HepG2 (cell line): ENCODE measurements around the gene MORC1. TPM values are rescaled to one million over a fixed set of nuclear protein-coding genes. Genes with fewer than 3 reads are reported as not detected.
A peak's percentile ranks its signal among the peaks of the same experiment; 100 is the strongest.
"Not testable (repeated sequence)": the region's sequence is repeated elsewhere in the genome, so short reads cannot be mapped to it uniquely, and the experiment has no call there.

Source experiments
- ATAC-seq: fragments of 200-7000 bp; cut with Tn5 transposase; 3 replicates; pipeline ENCODE4 v1.9.1; 2020; ENCODE audit warnings: mild to moderate bottlenecking, moderate library complexity
- BruUV-seq: library from RNA; stranded (reverse); fragments of 400-500 nt; replicated peaks from 2 replicates; lab custom pipeline; 2021; lab: Mats Ljungman, UMichigan
- CTCF ChIA-PET: fragments of 300-600 bp; formaldehyde crosslinking; extraction: SDS; loops from one replicate; lab custom pipeline; 2021; ENCODE audit warnings: low total read pairs, inconsistent platforms, low intra/inter-chr PET ratio; lab: Yijun Ruan, JAX
- POLR2A ChIA-PET: fragments of 350-600 bp; sonication (Branson Sonifier 250); formaldehyde crosslinking; loops from one replicate; lab custom pipeline; 2020; ENCODE audit warnings: antibody characterized with exemption, inconsistent platforms; lab: Yijun Ruan, JAX
- DNase-seq: peaks from one replicate; pipeline ENCODE4 v3.0.0-alpha.2; 2015; ENCODE audit warnings: low spot score
- FAIRE-seq: peaks from 3 replicates; lab custom pipeline; 2011; peaks lifted over from hg19 to GRCh38; lab: Jason Lieb, UNC
- H2AFZ ChIP-seq: one replicate; pipeline ENCODE4 v1.6.1; 2011; ENCODE audit warnings: low read length, inconsistent platforms
- H3K27ac ChIP-seq: fragments of 300-600 bp; 3 replicates; pipeline ENCODE4 v1.8.0; 2011; ENCODE audit warnings: mixed run types, mild to moderate bottlenecking, mixed read lengths, low read length, inconsistent platforms; ENCODE audit not compliant: insufficient read depth; ENCODE audit errors: extremely low read length
- H3K27me3 ChIP-seq, 2 experiments: fragments of 200-600 bp in 1 of 2; 2 replicates in 1 of 2; 3 replicates in 1 of 2; pipeline versions ENCODE4 v1.6.0 to v1.8.0; 2011; ENCODE audit warnings: low read length in 2 of 2, mild to moderate bottlenecking in 2 of 2, moderate library complexity in 2 of 2, inconsistent platforms in 1 of 2; ENCODE audit not compliant: insufficient read depth in 2 of 2, control insufficient read depth in 1 of 2
- H3K36me3 ChIP-seq, 2 experiments: fragments of 200-600 bp in 1 of 2; replicated peaks in 1 of 2; 2 replicates in 1 of 2; 3 replicates in 1 of 2; pipeline versions ENCODE4 v1.5.1 to v1.8.0; 2011; ENCODE audit warnings: low read length in 2 of 2, inconsistent platforms in 1 of 2; ENCODE audit not compliant: insufficient read depth in 2 of 2, control insufficient read depth in 1 of 2
- H3K4me1 ChIP-seq: 2 replicates; pipeline ENCODE4 v1.5.1; 2012; ENCODE audit warnings: low read length, inconsistent platforms; ENCODE audit not compliant: insufficient read depth
- H3K4me2 ChIP-seq: 2 replicates; pipeline ENCODE4 v1.6.0; 2011; ENCODE audit warnings: low read depth, low read length, inconsistent platforms
- H3K4me3 ChIP-seq, 3 experiments: fragments of 200-600 bp in 1 of 3; sonication (generic), shearing (Covaris generic) in 1 of 3; replicated peaks in 1 of 3; 2 replicates each; pipeline ENCODE4 v1.5.1; 2011 to 2016; ENCODE audit warnings: low read length in 3 of 3, inconsistent platforms in 2 of 3, low read depth in 2 of 3, mild to moderate bottlenecking in 2 of 3, control low read depth in 1 of 3, mixed read lengths in 1 of 3; ENCODE audit not compliant: insufficient read depth in 1 of 3
- H3K79me2 ChIP-seq: one replicate; pipeline ENCODE4 v1.6.1; 2011; ENCODE audit warnings: low read length, inconsistent platforms; ENCODE audit not compliant: insufficient read depth
- H3K9ac ChIP-seq: 2 replicates; pipeline ENCODE4 v1.6.0; 2011; ENCODE audit warnings: mild to moderate bottlenecking, low read depth, low read length, inconsistent platforms; ENCODE audit not compliant: insufficient read depth
- H3K9me3 ChIP-seq: 2 replicates; pipeline ENCODE4 v1.5.1; 2012; ENCODE audit warnings: mild to moderate bottlenecking, low read length
- H4K20me1 ChIP-seq: 2 replicates; pipeline ENCODE4 v1.6.0; 2011; ENCODE audit warnings: inconsistent platforms, mild to moderate bottlenecking, low read length, moderate library complexity; ENCODE audit not compliant: insufficient read depth
- HDAC2 ChIP-seq: sonication (generic); formaldehyde crosslinking; IDR thresholded peaks from 2 replicates; pipeline ENCODE4 v1.4.0; 2020; ENCODE audit warnings: missing genetic modification reagents
- XRCC5 ChIP-seq: fragments of 200-400 bp; formaldehyde crosslinking; optimal IDR thresholded peaks from 2 replicates; pipeline ENCODE3; 2017; ENCODE audit warnings: mild to moderate bottlenecking, low read length
- ZNF292 ChIP-seq: sonication (generic); formaldehyde crosslinking; IDR thresholded peaks from 2 replicates; pipeline ENCODE4 v1.8.1; 2022; ENCODE audit warnings: mild to moderate bottlenecking, low read depth, missing genetic modification reagents, borderline replicate concordance
- ZNF367 ChIP-seq: sonication (generic); formaldehyde crosslinking; IDR thresholded peaks from 2 replicates; pipeline ENCODE4 v1.4.0; 2020; ENCODE audit warnings: missing genetic modification reagents, borderline replicate concordance
- ZNF431 ChIP-seq: sonication (generic); formaldehyde crosslinking; IDR thresholded peaks from 2 replicates; pipeline ENCODE4 v1.9.0; 2022; ENCODE audit warnings: missing genetic modification reagents, low read depth, mild to moderate bottlenecking, borderline replicate concordance
- ZNF720 ChIP-seq: sonication (generic); formaldehyde crosslinking; IDR thresholded peaks from 2 replicates; pipeline ENCODE4 v1.4.0; 2020; ENCODE audit warnings: missing genetic modification reagents
- WGBS: methylation state at CpG from one replicate; pipeline ENCODE4 v1.1.6; 2017; ENCODE audit warnings: low lambda C conversion rate; 5-methylcytosine and 5-hydroxymethylcytosine counted together
- in situ Hi-C: cut with HindIII; loops from 2 replicates; pipeline ENCODE4 v1.10.0; 2017; ENCODE audit warnings: low pct_unique_long_range_greater_than_20kb; ENCODE audit not compliant: extremely low pct_ligation_motif_present
- intact Hi-C: fragments of 100-400 bp; cut with micrococcal nuclease; formaldehyde crosslinking; loops from one replicate; pipeline ENCODE4 v1.10.0; 2022; ENCODE audit not compliant: unreplicated experiment
- polyA plus RNA-seq, 8 experiments: library from polyadenylated mRNA; depleted of rRNA in 3 of 8; stranded (reverse) in 7 of 8; unstranded in 1 of 8; fragments of >200 nt; fragmentation: Illumina TruSeq in 4 of 8; extraction: Trizol in 4 of 8; gene quantifications; 2 replicates each; pipeline versions ENCODE4 v1.2.1 to v1.2.3, GENCODE V29; 2011 to 2016; ENCODE audit warnings: low read depth in 4 of 8, missing spikeins in 1 of 8, mixed read lengths in 1 of 8; ENCODE audit not compliant: insufficient read depth in 1 of 8
- total RNA-seq, 5 experiments: library from RNA; depleted of rRNA; stranded (reverse); fragments of >200 nt; fragmentation: Illumina TruSeq; extraction: Trizol; gene quantifications; 2 replicates each; pipeline ENCODE4 v1.2.3, GENCODE V29; 2016; ENCODE audit warnings: low read depth in 1 of 5
- TF ChIP-seq, protein P1 (sequence below): sonication (generic); formaldehyde crosslinking; IDR thresholded peaks from 2 replicates; pipeline ENCODE4 v1.9.0; 2022; ENCODE audit warnings: missing genetic modification reagents, mild to moderate bottlenecking, borderline replicate concordance
- TF ChIP-seq, protein P2 (sequence below), 2 experiments: fragments of 450-650 bp in 1 of 2; sonication (generic) in 1 of 2; formaldehyde crosslinking; IDR thresholded peaks; 2 replicates each; pipeline versions ENCODE4 v1.5.0 to v1.8.0; 2020 to 2022; ENCODE audit warnings: mild to moderate bottlenecking in 1 of 2, missing genetic modification reagents in 1 of 2

The MORC1 gene
- total and polyA plus RNA-seq, 2 of the 13 experiments (the other 11 are each of a cell fraction or from before 2014, with no cell fraction given) = not detected

DNA sequence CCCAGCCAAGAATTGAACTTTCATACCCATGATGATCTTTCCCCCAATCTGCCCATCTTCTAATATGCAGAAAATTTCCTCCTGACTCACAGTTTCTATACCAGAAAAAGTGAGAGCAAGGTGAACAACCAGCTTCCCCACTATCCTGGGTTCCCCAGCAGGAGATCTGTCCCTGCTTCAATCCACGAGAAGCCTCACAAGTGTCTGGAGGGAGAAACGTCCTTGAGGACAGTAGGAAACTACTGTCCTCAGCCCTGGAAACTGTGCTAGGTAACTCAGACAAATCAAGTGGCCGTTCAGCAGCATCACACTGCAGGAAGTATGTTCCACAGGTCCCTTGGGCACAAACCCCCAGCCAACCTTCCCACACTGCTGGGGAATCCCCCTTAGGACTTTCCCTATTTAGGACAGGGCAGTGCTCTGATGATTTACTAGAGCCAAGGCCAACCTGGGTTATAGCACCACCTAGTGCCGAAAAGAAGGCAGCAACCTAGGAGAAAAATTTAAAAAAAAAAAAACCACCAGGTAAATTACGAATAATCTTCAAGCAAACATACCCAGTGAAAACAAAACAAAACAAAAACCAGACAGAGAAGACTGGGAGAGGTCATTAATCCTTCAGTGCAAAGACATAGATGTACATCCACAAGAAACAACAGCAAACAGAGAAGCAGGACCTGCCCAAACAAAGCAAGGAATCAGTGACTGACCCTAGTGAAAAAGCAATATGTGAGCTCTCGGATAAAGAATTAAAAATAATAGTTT is 36.0 kb downstream of the MORC1 start (continued):
- TF ChIP-seq, protein P1, sequence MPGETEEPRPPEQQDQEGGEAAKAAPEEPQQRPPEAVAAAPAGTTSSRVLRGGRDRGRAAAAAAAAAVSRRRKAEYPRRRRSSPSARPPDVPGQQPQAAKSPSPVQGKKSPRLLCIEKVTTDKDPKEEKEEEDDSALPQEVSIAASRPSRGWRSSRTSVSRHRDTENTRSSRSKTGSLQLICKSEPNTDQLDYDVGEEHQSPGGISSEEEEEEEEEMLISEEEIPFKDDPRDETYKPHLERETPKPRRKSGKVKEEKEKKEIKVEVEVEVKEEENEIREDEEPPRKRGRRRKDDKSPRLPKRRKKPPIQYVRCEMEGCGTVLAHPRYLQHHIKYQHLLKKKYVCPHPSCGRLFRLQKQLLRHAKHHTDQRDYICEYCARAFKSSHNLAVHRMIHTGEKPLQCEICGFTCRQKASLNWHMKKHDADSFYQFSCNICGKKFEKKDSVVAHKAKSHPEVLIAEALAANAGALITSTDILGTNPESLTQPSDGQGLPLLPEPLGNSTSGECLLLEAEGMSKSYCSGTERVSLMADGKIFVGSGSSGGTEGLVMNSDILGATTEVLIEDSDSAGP (CRISPR knock-in tag) = no peak

DNA sequence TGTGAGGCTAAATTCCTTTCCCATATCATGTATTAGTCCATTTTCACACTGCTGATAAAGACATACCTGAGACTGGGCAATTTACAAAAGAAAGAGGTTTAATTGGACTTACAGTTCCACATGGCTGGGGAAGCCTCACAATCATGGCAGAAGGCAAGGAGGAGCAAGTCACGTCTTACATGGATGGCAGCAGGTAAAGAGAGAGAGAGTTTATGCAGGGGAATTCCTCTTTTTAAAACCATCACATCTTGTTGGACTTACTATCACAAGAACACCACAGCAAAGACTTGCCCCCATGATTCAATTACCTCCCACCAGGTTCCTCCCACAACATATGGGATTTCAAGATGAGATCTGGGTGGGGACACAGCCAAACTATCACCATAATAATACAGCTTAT is 37.8 kb downstream of the MORC1 start:
- BruUV-seq = not testable (repeated sequence)

DNA sequence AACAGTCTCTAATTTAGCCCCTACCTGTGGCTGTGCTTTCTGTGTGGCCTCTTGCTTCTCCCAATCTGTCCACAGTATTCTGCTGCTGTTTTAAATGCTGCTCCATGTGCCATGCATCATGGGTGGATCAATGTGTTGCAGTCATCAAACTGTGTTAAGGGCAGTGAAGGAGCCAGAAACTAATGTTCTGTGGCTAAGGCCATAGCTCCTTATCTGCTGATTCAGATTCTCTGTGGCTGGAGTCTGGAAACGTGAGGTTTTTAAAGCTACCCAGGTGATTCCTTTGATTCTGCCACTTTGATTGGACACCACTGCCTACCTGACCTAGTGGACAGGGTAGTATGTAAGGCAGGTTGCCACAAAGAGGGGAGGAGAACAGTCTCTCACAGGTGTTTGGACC is 44.8 kb downstream of the MORC1 start:
- no peaks in the 10 kb centered on the region for H3K79me2 ChIP-seq
- no peaks in the 10 kb centered on the region for H4K20me1 ChIP-seq
- TF ChIP-seq ZNF720 (CRISPR knock-in tag) (no peak), ZNF292 (CRISPR knock-in tag) (no peak), HDAC2 (no peak), XRCC5 (no peak), ZNF367 (CRISPR knock-in tag) (no peak)
- TF ChIP-seq, protein P2, sequence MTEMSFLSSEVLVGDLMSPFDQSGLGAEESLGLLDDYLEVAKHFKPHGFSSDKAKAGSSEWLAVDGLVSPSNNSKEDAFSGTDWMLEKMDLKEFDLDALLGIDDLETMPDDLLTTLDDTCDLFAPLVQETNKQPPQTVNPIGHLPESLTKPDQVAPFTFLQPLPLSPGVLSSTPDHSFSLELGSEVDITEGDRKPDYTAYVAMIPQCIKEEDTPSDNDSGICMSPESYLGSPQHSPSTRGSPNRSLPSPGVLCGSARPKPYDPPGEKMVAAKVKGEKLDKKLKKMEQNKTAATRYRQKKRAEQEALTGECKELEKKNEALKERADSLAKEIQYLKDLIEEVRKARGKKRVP (CRISPR knock-in tag; IDR thresholded peaks at IDR 0.05) = no peak
- DNase-seq = no peak
- no peak for ATAC-seq
- in situ Hi-C loops (no loop called here), intact Hi-C loops (no loop called here)
- no peaks in the 10 kb centered on the region for H3K36me3 ChIP-seq
- BruUV-seq = no TSS peak
- no peaks in the 10 kb centered on the region for H3K27me3 ChIP-seq
- CTCF ChIA-PET = no interaction called here
- H3K27ac ChIP-seq = no peak overlapping the region
- no peaks in the 10 kb centered on the region for H3K4me1 ChIP-seq
- no peak overlapping the region for H3K4me3 ChIP-seq
- WGBS = 0% methylated on average over 1 of the region's 1 CpG
- H3K9me3 ChIP-seq = no peaks in the 10 kb centered on the region
- no peak for FAIRE-seq
- H3K9ac ChIP-seq = no peak overlapping the region
- H2AFZ ChIP-seq = no peak overlapping the region
- H3K4me2 ChIP-seq = no peak overlapping the region
- POLR2A ChIA-PET = no interaction called here

More for the DNA sequence above, 37.8 kb downstream of the MORC1 start:
- TF ChIP-seq ZNF431 (CRISPR knock-in tag) = peak; percentile 61; the same call in 1 of the 2 replicates
- TF ChIP-seq, all 625 proteins: peak for 1; not testable (repeated sequence) for 624
- H3K79me2 ChIP-seq, H3K36me3 ChIP-seq, H3K4me2 ChIP-seq, H3K4me3 ChIP-seq, in situ Hi-C loops, H3K9me3 ChIP-seq, H3K27ac ChIP-seq, ATAC-seq, DNase-seq, H2AFZ ChIP-seq, FAIRE-seq, H3K4me1 ChIP-seq, H3K9ac ChIP-seq, POLR2A ChIA-PET, H3K27me3 ChIP-seq, H4K20me1 ChIP-seq: not testable (repeated sequence)
- CTCF ChIA-PET = interaction anchor here (3.5 kb wide), 1 partner anchor 57 kb away, joined by 15 read pairs; no protein-coding TSS in a partner anchor
- 0% methylated on average over 1 of the region's 1 CpG for WGBS
- intact Hi-C loops = loop anchor here (5.0 kb wide), 1 partner anchor 593 kb away; no protein-coding TSS in a partner anchor
